ENCODE data around the gene BTBD18.

DNA sequence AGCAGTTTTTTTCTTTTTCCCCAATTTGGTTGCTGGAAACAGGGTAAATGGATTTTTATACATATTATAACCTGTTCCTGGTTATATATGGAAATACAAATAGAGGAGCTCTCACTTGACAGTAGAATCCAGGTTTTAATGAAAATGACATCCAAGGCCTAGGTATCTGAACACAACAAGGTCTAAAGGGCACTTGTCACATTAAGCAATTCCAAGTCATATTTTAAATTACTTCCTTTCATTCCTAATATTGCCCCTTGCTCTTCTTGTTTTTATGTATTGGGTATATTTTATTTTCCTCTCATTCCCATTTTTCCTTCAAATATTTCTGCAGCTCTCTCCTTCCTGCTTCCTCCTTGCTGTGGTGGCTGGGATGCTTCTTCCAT is 37.1 kb upstream of the BTBD18 start:
- no peak for TF ChIP-seq CTCF (IDR thresholded peaks at IDR 0.05)
- no peak for TF ChIP-seq POLR2A (IDR thresholded peaks at IDR 0.05)
